ENCODE data around the gene UPK3B.
"Not testable (repeated sequence)": the region's sequence is repeated elsewhere in the genome, so short reads cannot be mapped to it uniquely, and the experiment has no call there.

DNA sequence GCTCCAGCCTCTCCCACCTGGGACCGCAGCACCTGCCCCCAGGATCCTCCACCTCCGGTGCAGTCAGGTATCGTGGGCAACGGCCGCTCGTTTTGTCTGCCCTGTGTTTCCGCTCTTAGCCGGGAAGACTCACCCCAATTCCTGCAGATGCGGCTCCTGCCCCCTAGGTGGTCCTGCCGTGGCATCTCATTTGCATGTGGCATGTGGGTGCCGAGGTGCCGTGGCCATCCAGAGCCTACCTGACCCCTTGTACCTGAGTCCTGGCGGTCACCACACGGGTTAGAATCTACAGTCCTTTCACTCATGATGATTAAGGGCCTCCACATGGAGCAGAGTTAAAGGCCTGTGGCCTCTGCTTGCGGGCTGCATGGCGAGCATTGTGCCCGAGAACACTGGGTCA, 27.3 kb upstream of the UPK3B start:
- TF ChIP-seq MYC (IDR thresholded peaks at IDR 0.05; ENCODE audit: low read depth, low read length); EZH2 (IDR thresholded peaks at IDR 0.05; ENCODE audit: borderline replicate concordance, low read depth, low read length, severe bottlenecking); POLR2A (IDR thresholded peaks at IDR 0.05; ENCODE audit: low read depth, low read length); POLR2AphosphoS5 (IDR thresholded peaks at IDR 0.05; ENCODE audit: insufficient read depth, low read depth, low read length); FOS (IDR thresholded peaks at IDR 0.05; ENCODE audit: borderline replicate concordance, insufficient read depth, low read length); GATA2 (IDR thresholded peaks at IDR 0.05; ENCODE audit: insufficient read depth, insufficient read length, low read depth, low read length); JUN (IDR thresholded peaks at IDR 0.05; ENCODE audit: borderline replicate concordance, insufficient read depth, insufficient read length, low read depth): not testable (repeated sequence)
- TF ChIP-seq, protein P1, sequence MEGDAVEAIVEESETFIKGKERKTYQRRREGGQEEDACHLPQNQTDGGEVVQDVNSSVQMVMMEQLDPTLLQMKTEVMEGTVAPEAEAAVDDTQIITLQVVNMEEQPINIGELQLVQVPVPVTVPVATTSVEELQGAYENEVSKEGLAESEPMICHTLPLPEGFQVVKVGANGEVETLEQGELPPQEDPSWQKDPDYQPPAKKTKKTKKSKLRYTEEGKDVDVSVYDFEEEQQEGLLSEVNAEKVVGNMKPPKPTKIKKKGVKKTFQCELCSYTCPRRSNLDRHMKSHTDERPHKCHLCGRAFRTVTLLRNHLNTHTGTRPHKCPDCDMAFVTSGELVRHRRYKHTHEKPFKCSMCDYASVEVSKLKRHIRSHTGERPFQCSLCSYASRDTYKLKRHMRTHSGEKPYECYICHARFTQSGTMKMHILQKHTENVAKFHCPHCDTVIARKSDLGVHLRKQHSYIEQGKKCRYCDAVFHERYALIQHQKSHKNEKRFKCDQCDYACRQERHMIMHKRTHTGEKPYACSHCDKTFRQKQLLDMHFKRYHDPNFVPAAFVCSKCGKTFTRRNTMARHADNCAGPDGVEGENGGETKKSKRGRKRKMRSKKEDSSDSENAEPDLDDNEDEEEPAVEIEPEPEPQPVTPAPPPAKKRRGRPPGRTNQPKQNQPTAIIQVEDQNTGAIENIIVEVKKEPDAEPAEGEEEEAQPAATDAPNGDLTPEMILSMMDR (IDR thresholded peaks at IDR 0.05; ENCODE audit: extremely low read depth in 1 of 2, insufficient read depth in 1 of 2, low read depth in 1 of 2, low read length in 2 of 2), result not testable (repeated sequence)
- TF ChIP-seq, protein P2, sequence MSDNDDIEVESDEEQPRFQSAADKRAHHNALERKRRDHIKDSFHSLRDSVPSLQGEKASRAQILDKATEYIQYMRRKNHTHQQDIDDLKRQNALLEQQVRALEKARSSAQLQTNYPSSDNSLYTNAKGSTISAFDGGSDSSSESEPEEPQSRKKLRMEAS (IDR thresholded peaks at IDR 0.05; ENCODE audit: insufficient read depth, insufficient read length), result not testable (repeated sequence)
